CD4-positive, alpha-beta T cell treated with Interferon gamma for 1 hour (primary cell): ENCODE data around the gene ZDHHC14.
A peak's percentile ranks its signal among the peaks of the same experiment; 100 is the strongest.
"Not testable (repeated sequence)": the region's sequence is repeated elsewhere in the genome, so short reads cannot be mapped to it uniquely, and the experiment has no call there.

Source experiments
- DNase-seq: peaks from one replicate; pipeline ENCODE4 v3.0.0-alpha.2; 2020

Gene ZDHHC14

DNA sequence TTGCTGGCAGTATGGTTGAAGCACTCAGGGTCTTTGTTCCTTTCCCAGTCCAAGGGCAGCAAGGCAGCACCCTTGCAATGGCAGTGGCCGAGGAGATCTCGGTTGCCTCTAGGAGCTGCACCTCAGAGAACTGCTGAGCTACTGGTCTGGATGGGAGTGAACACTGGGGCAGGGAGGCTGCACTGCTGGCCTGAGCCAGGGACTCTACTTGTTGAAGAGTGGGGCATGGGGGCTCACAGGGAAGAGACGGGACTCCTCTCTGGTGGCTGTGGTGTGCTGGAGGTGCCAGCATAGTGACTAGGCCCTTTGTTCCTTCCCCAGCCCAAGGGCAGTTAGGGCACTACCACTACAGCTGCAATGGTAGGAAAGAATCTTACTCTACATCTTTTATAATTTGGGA lies 203.0 kb downstream of the ZDHHC14 start:
- no peak for DNase-seq

DNA sequence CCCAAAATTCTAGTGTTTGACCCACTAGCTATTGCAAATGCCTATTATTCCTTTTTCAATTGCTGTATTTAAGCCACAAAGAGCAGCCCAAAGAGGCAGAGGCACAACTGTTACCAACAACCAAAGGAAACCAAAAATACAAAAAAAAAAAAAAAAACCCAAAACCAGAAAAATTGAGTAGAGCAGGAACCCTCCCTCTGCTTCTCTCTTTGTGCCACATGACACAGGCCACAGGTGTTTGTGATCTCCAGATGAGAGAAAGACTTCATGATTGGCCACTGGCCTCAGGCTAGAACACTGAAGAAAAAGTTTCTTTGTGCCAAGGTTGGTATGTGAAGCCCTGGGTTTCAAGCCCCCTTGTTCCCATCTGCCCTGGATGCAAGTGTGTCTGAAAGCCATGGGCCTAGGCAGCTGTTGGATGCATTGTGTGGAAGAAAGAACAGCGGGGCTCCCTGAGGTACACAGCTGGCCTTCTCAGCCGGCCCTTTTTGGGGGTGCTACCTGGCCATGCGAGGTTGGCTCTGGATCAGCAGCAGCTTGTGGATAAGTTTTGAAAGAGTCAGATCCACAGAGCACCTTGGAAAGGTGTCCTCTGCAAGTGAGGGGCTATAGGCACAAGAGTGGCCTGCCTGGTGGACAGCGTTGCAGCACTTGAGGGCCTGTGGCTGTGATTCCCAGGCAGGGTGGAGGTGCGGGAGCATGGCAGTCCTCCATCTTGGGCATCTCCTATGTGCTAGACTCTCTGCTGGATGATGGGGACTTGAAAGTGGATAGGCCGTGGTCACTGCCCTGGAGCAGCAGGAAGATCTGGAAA lies 204.5 kb downstream of the ZDHHC14 start:
- no peak for DNase-seq

DNA sequence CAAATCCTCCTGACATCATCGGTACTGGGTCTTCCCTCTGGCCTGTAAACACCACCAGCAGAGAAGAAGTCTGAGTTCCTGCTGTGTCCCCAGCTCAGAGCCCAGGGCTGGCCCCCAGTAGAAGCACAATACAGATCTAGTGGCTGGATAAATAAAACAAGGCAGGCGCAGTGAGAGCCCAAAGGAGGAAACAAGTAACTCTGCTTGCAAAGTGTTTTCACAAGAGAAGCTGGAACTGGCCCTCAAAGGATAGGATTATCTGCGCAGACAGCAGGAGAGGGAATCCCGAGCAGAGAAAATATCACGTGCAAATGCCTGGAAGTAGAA lies 205.1 kb downstream of the ZDHHC14 start:
- DNase-seq: no peak

- no peak for DNase-seq
Measured at GRCh38 chr6:157586476-157587126, 205.6 kb downstream of the ZDHHC14 start.

DNA sequence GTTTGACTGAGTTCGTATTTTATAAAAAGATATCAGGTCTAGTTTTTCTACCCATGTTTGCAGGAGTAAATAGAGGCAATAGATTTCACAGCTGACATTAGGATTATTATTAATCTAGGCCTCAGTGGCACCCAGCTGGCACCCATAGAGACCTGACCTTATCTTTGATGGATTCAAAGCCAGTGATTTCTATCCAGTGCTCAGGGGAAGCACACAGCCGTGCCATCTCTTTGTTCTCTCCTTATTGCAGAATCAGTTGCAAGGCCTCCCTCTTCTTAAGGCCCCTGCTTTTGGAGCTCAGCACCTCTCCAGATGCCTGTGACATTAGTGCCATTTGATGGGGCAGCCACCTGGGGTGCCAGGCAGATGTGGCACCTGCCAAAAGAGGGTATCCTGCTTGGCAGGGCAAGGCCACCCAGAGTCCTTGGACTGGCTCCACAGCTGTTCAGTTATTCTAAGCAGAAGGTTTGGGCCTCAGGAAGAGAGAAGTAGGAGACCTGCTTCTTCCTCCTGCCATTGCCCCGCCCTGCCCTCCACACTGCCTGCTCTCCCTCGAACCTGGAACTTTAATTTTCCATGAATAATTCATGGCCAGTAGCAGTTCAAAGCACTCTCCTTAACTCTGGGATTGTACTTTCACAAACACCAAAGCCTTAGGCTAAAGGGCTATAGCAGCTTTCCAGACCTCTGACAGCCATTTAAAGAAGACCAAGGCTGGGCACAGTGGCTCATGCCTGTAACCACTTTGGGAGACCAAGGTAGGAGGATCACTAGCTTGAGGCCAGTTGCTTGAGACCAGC lies 206.3 kb downstream of the ZDHHC14 start:
- no peak for DNase-seq

DNA sequence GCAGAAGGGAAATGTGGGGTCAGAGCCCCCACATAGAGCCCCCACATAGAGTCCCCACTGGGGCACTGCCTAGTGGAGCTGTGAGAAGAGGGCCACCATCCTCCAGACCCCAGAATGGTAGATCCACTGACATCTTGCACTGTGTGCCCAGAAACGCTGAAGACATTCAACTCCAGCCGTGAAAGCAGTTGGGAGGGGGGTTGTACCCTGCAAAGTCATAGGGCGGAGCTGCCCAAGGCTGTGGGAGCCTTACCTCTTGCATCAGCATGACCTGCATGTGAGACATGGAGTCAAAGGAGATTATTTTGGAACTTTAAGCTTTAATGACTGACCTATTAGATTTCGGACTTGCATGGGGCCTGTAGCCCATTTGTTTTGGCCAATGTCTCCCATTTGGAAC lies 209.7 kb downstream of the ZDHHC14 start:
- DNase-seq: not testable (repeated sequence)

GRCh38 chr6:157592541-157592940 lies 211.6 kb downstream of the ZDHHC14 start:
- DNase-seq: no peak

DNA sequence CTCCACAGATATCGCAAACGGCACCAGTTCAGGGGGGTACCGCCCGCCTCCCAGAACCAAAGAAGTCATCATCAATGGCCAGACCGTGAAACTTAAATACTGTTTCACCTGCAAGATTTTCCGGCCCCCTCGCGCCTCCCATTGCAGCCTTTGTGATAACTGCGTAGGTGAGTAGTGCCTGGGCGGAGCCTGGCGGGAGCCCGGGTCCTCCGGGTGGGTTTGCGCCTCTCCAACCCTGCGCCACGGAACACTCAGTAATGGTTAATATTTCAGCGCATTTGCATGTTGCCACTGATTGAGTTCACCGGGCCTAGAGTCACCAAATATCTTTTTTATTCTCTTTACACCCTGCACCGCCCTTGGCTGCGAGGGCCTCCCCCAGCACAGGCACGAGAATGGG lies 212.0 kb downstream of the ZDHHC14 start:
- DNase-seq: no peak

- no peak for DNase-seq
Measured at GRCh38 chr6:157593596-157593995, 212.6 kb downstream of the ZDHHC14 start.

GRCh38 chr6:157594292-157594691 lies 213.3 kb downstream of the ZDHHC14 start:
- DNase-seq: no peak

DNA sequence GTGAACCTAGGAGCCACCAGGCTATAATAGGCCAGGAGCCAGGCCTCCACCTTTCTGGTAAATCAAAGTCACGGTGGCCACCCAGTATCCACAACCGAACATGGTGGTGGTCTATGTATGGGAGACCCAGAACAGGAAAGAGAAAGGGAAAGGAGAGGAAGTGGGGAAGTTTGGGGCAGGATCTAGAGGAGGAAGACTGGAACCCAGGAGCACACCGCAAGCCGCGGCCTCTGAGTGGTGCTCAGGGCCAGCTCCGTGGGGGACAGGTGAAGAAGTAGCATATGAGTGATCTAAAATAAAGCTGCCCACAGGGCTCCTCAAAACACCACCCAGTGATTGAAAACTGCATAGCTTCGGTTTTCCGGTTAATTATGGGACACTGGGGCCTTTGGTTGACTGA lies 214.8 kb downstream of the ZDHHC14 start:
- no peak for DNase-seq

- no peak for DNase-seq
Measured at GRCh38 chr6:157596461-157596860, 215.5 kb downstream of the ZDHHC14 start.

DNA sequence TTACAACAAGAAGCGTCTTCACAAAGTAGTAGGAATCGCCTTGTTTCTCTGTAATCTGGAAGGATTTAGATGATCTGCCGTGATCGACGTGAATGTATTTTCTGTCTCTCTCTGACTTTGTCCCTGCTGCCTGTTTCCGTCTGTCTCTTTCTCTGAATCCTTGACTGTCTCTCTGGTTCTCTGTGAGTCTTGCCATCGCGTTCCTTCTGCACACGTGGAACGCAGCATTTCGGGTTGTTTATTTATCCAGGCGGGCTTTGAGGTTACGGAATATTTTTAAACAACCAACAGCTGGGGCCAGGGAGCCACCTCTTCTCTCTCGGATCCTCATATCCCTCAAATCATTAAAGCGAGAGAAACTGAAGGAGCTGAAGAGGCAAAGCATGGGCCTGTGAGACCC lies 215.9 kb downstream of the ZDHHC14 start:
- DNase-seq: no peak

- DNase-seq: peak; percentile 23
Measured at GRCh38 chr6:157597461-157598312, 216.7 kb downstream of the ZDHHC14 start.

GRCh38 chr6:157599191-157599590 lies 218.2 kb downstream of the ZDHHC14 start:
- no peak for DNase-seq

- no peak for DNase-seq
Measured at GRCh38 chr6:157600807-157601206, 219.8 kb downstream of the ZDHHC14 start.

- no peak for DNase-seq
Measured at GRCh38 chr6:157602521-157603295, 221.7 kb downstream of the ZDHHC14 start.

- no peak for DNase-seq
Measured at GRCh38 chr6:157603314-157603940, 222.4 kb downstream of the ZDHHC14 start.

DNA sequence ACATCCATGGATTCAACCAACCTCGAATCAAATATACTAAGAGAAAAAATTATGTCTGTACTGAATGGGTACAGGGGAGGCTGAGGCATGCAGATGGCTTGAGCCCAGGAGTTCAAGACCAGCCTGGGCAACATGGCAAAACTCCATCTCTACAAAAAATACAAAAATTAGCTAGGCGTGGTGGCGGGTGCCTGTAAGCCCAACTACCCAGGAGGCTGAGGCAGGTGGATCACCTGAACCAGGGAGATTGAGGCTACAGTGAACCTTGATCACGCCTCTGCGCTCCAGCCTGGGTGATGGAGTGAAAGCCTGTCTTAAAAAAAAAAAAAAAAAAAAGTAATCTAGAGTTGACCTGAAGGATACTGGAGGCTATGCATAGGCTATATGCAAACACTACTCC lies 223.0 kb downstream of the ZDHHC14 start:
- DNase-seq: no peak

DNA sequence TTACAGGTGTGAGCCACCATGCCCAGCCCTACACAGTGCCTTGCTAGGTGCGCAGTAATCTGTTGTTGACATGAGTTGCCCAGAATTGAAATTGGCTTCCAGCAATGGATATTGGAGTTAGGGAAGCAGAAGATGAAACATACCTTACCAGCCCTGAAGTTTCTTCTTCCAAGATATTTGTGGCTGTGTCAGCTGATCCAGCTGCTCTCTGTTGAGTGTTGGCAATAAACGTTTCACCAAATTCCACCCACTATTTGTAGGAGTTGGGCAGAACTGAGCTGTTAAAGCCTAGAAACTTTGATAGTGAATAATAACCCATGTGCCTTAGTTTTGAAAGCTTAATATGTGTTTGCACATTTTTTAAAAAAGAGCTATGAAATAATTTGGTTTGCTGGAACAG lies 223.8 kb downstream of the ZDHHC14 start:
- DNase-seq: no peak

GRCh38 chr6:157605484-157605883 lies 224.5 kb downstream of the ZDHHC14 start:
- no peak for DNase-seq

DNA sequence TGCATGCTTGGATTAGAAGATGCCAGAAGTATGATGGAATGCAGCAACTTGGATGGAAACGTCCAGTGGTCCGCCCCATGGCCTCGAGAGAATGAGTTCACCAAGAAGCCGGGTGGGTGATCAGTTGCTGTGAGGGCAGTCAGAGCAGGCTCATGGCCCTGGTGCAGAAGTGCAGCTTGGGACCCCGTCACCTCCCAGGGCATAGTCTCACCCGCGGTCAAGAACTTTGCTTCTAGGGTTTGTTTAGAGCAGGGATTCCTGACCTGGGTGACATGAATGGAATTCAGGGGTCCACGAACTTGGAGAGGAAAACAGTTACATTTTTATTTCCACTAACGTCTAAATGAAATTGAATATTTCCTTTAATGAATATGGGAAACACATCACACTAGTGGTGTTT lies 225.5 kb downstream of the ZDHHC14 start:
- no peak for DNase-seq
